AG20443 (cell line): ENCODE results near the gene FANCD2OS.
A peak's percentile ranks its signal among the peaks of the same experiment; 100 is the strongest.
"Not testable (repeated sequence)": the region's sequence is repeated elsewhere in the genome, so short reads cannot be mapped to it uniquely, and the experiment has no call there.

Source experiments
- DNase-seq: peaks from one replicate; pipeline ENCODE4 v3.0.0; 2012; ENCODE audit warnings: low spot score, mixed read lengths

The FANCD2OS gene

GRCh38 chr3:10091387-10091786, 16.7 kb downstream of the FANCD2OS start:
- DNase-seq = not testable (repeated sequence)

GRCh38 chr3:10090774-10091173, 17.3 kb downstream of the FANCD2OS start:
- not testable (repeated sequence) for DNase-seq

DNA sequence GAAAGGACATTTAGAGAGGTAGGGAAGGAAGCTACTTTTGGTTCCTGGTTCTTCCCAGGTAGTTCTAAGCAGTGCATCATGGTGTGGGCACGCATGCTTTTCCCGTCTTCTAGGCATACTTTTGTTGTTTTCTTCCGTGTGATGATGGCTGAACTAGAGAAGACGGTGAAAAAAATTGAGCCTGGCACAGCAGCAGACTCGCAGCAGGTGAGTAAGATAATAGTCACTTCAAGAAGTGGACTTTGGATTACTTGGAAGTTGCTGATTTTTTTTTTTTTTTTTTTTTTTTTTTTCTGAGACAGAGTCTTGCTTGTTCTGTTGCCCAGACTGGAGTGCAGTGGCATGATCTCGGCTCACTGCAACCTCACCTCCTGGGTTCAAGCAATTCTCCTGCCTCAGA, 17.9 kb downstream of the FANCD2OS start:
- no peak for DNase-seq

GRCh38 chr3:10088256-10088655, 19.8 kb downstream of the FANCD2OS start:
- peak; percentile 58 for DNase-seq

- no peak for DNase-seq
These were observed 22.3 kb downstream of the FANCD2OS start for GRCh38 chr3:10085738-10086137.

GRCh38 chr3:10081871-10082270, 26.2 kb downstream of the FANCD2OS start:
- no peak for DNase-seq

- DNase-seq = no peak
These were observed 33.4 kb downstream of the FANCD2OS start for GRCh38 chr3:10074666-10075065.

DNA sequence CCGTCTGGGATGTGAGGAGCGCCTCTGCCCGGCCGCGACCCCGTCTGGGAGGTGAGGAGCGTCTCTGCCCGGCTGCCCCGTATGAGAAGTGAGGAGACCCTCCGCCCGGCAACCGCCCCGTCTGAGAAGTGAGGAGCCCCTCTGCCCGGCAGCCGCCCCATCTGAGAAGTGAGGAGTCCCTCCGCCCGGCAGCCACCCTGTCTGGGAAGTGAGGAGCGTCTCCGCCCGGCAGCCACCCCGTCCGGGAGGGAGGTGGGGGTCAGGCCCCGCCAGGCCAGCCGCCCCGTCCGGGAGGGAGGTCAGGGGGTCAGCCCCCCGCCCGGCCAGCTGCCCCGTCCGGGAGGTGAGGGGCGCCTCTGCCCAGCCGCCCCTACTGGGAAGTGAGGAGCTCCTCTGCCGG, 38.0 kb downstream of the FANCD2OS start:
- DNase-seq = not testable (repeated sequence)

- DNase-seq = no peak
These were observed 53.0 kb downstream of the FANCD2OS start for GRCh38 chr3:10055097-10055496.
